Cortex of kidney (tissue), 1 donor: ENCODE data around the gene CDH10.

Experiments
- DNase-seq: peaks from one replicate; lab custom pipeline; 2025; lab: John Stamatoyannopoulos, UW

CDH10 gene

GRCh38 chr5:24480952-24481351 is 163.8 kb downstream of the CDH10 start:
- DNase-seq = no peak

- no peak for DNase-seq
These were observed 166.8 kb downstream of the CDH10 start for GRCh38 chr5:24477958-24478357.

GRCh38 chr5:24475101-24475500 is 169.7 kb downstream of the CDH10 start:
- no peak for DNase-seq

- DNase-seq = no peak
These were observed 170.1 kb downstream of the CDH10 start for GRCh38 chr5:24474685-24475084.

- no peak for DNase-seq
These were observed 172.3 kb downstream of the CDH10 start for GRCh38 chr5:24472518-24472917.

GRCh38 chr5:24444414-24444813 is 200.4 kb downstream of the CDH10 start:
- no peak for DNase-seq

- no peak for DNase-seq
These were observed 205.3 kb downstream of the CDH10 start for GRCh38 chr5:24439465-24439864.
